Astrocyte of the cerebellum (primary cell): ENCODE data around the gene RNLS.

Experiments
- DNase-seq: peaks from one replicate; pipeline ENCODE4 v3.0.0-alpha.2; 2011; ENCODE audit warnings: low read depth
- H3K4me3 ChIP-seq: 2 replicates; pipeline ENCODE4 v1.5.1; 2011; ENCODE audit warnings: mild to moderate bottlenecking, low read depth, low read length, moderate library complexity
- CTCF ChIP-seq: IDR thresholded peaks from 2 replicates; pipeline ENCODE4 v1.5.1; 2012; ENCODE audit warnings: low read length, low read depth, moderate library complexity, mild to moderate bottlenecking; ENCODE audit errors: missing control alignments
- in situ Hi-C: cut with HindIII; loops from 2 replicates; pipeline ENCODE4 v1.10.0; 2017; ENCODE audit warnings: low sequenced_read_pairs

The RNLS gene

GRCh38 chr10:88515235-88515634, 67.9 kb downstream of the RNLS start:
- TF ChIP-seq CTCF: no peak
- DNase-seq: no peak
- no peak overlapping the region for H3K4me3 ChIP-seq
- in situ Hi-C loops: no loop called here

GRCh38 chr10:88512599-88512998, 70.5 kb downstream of the RNLS start:
- DNase-seq: no peak
- no peak for TF ChIP-seq CTCF
- in situ Hi-C loops: no loop called here
- no peak overlapping the region for H3K4me3 ChIP-seq

GRCh38 chr10:88508796-88509195, 74.3 kb downstream of the RNLS start:
- TF ChIP-seq CTCF: no peak
- in situ Hi-C loops: no loop called here
- H3K4me3 ChIP-seq: no peak overlapping the region
- DNase-seq: no peak

GRCh38 chr10:88507826-88508453, 75.2 kb downstream of the RNLS start:
- DNase-seq: no peak
- no peak for TF ChIP-seq CTCF
- H3K4me3 ChIP-seq: no peak overlapping the region
- in situ Hi-C loops: no loop called here

- in situ Hi-C loops: no loop called here
- DNase-seq: no peak
- no peak for TF ChIP-seq CTCF
- no peak overlapping the region for H3K4me3 ChIP-seq
Observed at GRCh38 chr10:88507404-88507803, 75.7 kb downstream of the RNLS start.

GRCh38 chr10:88505680-88506215, 77.4 kb downstream of the RNLS start:
- in situ Hi-C loops: no loop called here
- DNase-seq: no peak
- H3K4me3 ChIP-seq: no peak overlapping the region
- no peak for TF ChIP-seq CTCF

- no peak for DNase-seq
- TF ChIP-seq CTCF: no peak
- in situ Hi-C loops: no loop called here
- no peak overlapping the region for H3K4me3 ChIP-seq
Observed at GRCh38 chr10:88505265-88505664, 77.9 kb downstream of the RNLS start.
